ENCODE data around the gene SGTA.

The SGTA gene

DNA sequence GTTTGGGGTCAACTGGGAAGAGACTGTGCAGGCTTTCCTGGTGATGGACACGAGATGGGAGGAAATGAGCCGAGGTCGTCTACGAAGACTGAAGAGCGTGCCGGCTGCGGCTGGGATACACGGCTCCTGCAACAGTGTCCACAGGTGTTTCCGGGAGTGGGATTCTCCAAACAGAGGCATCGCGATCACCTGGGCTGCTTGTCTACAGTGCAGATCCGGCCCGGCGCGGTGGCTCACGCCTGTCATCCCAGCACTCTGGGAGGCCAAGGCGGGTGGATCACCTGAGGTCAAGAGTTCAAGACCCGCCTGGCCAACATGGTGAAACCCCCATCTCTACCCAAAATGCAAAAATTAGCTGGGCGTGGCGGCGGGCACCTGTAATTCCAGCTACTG lies 31.6 kb downstream of the SGTA start:
- no peak for DNase-seq
- no peaks in the 10 kb centered on the region for H3K27me3 ChIP-seq (replicated peaks)
- TF ChIP-seq, protein P1, sequence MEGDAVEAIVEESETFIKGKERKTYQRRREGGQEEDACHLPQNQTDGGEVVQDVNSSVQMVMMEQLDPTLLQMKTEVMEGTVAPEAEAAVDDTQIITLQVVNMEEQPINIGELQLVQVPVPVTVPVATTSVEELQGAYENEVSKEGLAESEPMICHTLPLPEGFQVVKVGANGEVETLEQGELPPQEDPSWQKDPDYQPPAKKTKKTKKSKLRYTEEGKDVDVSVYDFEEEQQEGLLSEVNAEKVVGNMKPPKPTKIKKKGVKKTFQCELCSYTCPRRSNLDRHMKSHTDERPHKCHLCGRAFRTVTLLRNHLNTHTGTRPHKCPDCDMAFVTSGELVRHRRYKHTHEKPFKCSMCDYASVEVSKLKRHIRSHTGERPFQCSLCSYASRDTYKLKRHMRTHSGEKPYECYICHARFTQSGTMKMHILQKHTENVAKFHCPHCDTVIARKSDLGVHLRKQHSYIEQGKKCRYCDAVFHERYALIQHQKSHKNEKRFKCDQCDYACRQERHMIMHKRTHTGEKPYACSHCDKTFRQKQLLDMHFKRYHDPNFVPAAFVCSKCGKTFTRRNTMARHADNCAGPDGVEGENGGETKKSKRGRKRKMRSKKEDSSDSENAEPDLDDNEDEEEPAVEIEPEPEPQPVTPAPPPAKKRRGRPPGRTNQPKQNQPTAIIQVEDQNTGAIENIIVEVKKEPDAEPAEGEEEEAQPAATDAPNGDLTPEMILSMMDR (IDR thresholded peaks at IDR 0.05; ENCODE audit: low read depth, low read length, missing control alignments): no peak
- no peak overlapping the region for H3K27ac ChIP-seq
- H3K4me3 ChIP-seq (ENCODE audit: low read depth, low read length): no peak overlapping the region
- peaks cover 25% of the 10 kb centered on the region for H3K36me3 ChIP-seq (replicated peaks)
- in situ Hi-C loops (cut with HindIII; ENCODE audit: low pct_ligation_motif_present, low sequenced_read_pairs): no loop called here

DNA sequence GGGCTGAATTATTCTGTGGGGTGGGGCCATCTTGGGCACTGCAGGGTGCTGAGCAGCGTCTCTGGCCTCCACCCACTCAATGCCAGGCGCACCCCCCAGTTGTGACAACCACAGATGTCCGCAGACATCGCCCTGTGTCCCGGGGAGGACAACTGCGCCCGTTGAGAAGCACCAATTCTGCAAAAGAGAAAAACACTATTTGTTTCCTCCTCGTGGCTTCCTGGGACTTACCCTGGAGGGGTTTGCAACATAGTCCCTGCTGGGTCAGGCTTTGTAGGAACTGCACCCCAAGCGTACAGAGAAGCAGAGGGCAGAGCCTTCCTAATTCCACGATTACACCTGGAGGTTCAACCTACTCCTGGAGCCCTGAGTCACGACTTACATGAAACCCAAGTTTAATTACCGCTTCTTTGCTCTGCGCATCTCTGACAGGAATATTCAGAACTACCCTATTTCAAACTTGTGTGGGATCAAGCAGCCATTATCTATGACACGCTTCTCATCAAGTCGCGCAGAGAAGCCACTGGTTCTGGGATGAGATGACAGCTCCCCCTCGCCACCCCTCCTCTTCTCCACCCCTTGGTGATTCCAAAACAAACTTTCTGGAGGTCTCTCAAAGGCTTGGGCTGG lies 32.1 kb downstream of the SGTA start:
- Histone ChIP-seq H3K36me3 (replicated peaks) (peaks cover 25% of the 10 kb centered on the region), H3K4me3 (ENCODE audit: low read depth, low read length) (no peak overlapping the region), H3K27ac (no peak overlapping the region), H3K27me3 (replicated peaks) (no peaks in the 10 kb centered on the region)
- in situ Hi-C loops (cut with HindIII; ENCODE audit: low pct_ligation_motif_present, low sequenced_read_pairs): no loop called here
- no peak for DNase-seq
- TF ChIP-seq, protein P1 (IDR thresholded peaks at IDR 0.05; ENCODE audit: low read depth, low read length, missing control alignments): no peak

DNA sequence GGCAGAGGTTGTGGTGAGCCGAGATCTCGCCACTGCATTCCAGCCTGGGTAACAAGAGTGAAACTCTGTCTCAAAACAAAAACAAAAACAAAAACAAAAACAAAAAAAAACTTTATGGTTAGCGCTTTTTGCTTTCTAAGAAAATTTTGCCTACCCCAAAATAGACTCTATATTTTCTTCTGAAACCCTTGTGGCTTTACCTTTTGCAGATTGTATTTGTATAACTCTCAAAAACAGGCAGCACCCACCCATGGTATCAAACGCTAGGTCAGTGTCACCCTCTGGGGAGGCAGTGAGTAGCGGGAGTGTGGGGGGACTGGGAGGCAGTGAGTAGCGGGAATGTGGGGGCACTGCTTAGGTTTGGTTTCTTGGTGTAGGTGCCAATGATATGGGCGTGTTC lies 35.7 kb downstream of the SGTA start:
- Histone ChIP-seq H3K27me3 (replicated peaks) (no peaks in the 10 kb centered on the region), H3K36me3 (replicated peaks) (no peaks in the 10 kb centered on the region), H3K4me3 (ENCODE audit: low read depth, low read length) (no peak overlapping the region), H3K27ac (no peak overlapping the region)
- no peak for DNase-seq
- in situ Hi-C loops (cut with HindIII; ENCODE audit: low pct_ligation_motif_present, low sequenced_read_pairs): no loop called here
- TF ChIP-seq, protein P1 (IDR thresholded peaks at IDR 0.05; ENCODE audit: low read depth, low read length, missing control alignments): no peak

DNA sequence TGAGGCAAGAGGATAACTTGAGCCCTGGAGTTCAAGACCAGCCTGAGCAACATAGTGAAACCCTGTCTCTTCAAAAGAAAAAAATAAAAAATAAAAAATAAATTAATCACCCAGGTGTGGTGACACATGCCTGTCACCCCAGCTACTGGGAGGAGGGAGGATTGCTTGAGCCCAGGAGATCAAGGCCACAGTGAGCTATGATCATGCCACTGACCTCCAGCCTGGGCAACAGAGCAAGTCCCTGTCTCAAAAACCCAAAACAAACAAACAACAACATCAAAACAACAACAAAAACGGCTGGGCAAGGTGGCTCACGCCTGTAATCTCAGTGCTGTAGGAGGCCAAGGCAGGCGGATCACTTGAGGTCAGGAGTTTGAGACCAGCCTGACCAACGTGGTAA lies 39.0 kb downstream of the SGTA start:
- Histone ChIP-seq H3K36me3 (replicated peaks) (no peaks in the 10 kb centered on the region), H3K4me3 (ENCODE audit: low read depth, low read length) (no peak overlapping the region), H3K27me3 (replicated peaks) (no peaks in the 10 kb centered on the region), H3K27ac (no peak overlapping the region)
- in situ Hi-C loops (cut with HindIII; ENCODE audit: low pct_ligation_motif_present, low sequenced_read_pairs): no loop called here
- DNase-seq: no peak
- TF ChIP-seq, protein P1 (IDR thresholded peaks at IDR 0.05; ENCODE audit: low read depth, low read length, missing control alignments): no peak

DNA sequence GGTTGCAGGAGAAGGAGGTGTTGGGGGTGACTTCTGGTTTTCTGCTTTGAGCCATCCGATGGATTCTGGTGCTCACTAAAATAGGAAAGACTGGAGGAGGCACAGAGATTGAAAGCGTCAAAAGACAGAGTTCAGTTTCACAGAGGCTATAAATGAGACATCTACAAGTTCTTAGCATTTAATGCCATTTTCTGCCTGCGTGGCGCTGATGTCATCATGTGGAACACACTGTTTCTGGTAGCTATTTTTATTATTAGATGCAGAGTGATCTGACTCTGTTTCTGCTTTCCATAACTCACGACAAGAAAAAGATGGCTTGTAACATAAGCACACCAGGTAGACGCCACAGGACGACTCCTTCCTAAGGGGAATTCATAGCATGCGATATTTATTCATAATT lies 40.0 kb downstream of the SGTA start:
- TF ChIP-seq, protein P1 (IDR thresholded peaks at IDR 0.05; ENCODE audit: low read depth, low read length, missing control alignments): no peak
- in situ Hi-C loops (cut with HindIII; ENCODE audit: low pct_ligation_motif_present, low sequenced_read_pairs): no loop called here
- Histone ChIP-seq H3K27me3 (replicated peaks) (no peaks in the 10 kb centered on the region), H3K4me3 (ENCODE audit: low read depth, low read length) (no peak overlapping the region), H3K27ac (no peak overlapping the region), H3K36me3 (replicated peaks) (no peaks in the 10 kb centered on the region)
- DNase-seq: no peak

DNA sequence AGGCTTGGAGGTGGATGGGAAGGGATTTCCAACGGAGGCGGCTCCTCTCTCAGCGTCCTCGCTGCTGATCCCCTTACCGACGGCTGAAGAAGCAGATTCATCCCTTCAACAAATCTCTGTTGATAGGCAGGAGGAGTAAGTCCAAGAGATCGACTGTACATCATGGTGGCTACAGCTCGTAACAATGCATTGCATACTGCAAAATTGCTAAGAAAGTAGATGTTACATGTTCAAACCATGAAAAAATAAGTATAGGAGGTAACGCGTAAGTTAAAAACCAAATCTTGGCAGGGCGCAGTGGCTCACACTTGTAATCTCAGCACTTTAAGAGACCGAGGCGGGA lies 42.8 kb downstream of the SGTA start:
- peaks cover 3% of the 10 kb centered on the region for H3K36me3 ChIP-seq (replicated peaks)
- DNase-seq: no peak
- no peaks in the 10 kb centered on the region for H3K27me3 ChIP-seq (replicated peaks)
- in situ Hi-C loops (cut with HindIII; ENCODE audit: low pct_ligation_motif_present, low sequenced_read_pairs): no loop called here
- no peak overlapping the region for H3K27ac ChIP-seq
- TF ChIP-seq, protein P1 (IDR thresholded peaks at IDR 0.05; ENCODE audit: low read depth, low read length, missing control alignments): no peak
- H3K4me3 ChIP-seq (ENCODE audit: low read depth, low read length): no peak overlapping the region

Data from brain microvascular endothelial cell (primary cell).